D721Med (cell line): ENCODE data around the gene GNPTG.

ENCODE experiments used
- DNase-seq: peaks from one replicate; pipeline ENCODE4 v3.0.0; 2011; ENCODE audit warnings: low spot score; ENCODE audit not compliant: insufficient read length
- FAIRE-seq: peaks from 2 replicates; lab custom pipeline; 2011; peaks lifted over from hg19 to GRCh38; lab: Jason Lieb, UNC
- CTCF ChIP-seq: IDR thresholded peaks from 2 replicates; pipeline ENCODE4 v1.5.1; 2012; ENCODE audit warnings: mild to moderate bottlenecking, control low read depth; ENCODE audit not compliant: insufficient read depth; ENCODE audit errors: missing control alignments

GNPTG gene

GRCh38 chr16:1393613-1394176 is 42.0 kb downstream of the GNPTG start:
- TF ChIP-seq CTCF: no peak
- FAIRE-seq: no peak
- no peak for DNase-seq

- TF ChIP-seq CTCF: no peak
- DNase-seq: no peak
- no peak for FAIRE-seq
Observed at GRCh38 chr16:1394367-1394951, 42.7 kb downstream of the GNPTG start.

- FAIRE-seq: no peak
- DNase-seq: no peak
- no peak for TF ChIP-seq CTCF
Observed at GRCh38 chr16:1395444-1396031, 43.8 kb downstream of the GNPTG start.

- no peak for TF ChIP-seq CTCF
- DNase-seq (no peak), FAIRE-seq (no peak)
Observed at GRCh38 chr16:1397779-1398178, 46.0 kb downstream of the GNPTG start.

GRCh38 chr16:1398351-1398750 is 46.6 kb downstream of the GNPTG start:
- DNase-seq (no peak), FAIRE-seq (no peak)
- TF ChIP-seq CTCF: no peak

GRCh38 chr16:1398826-1399581 is 47.3 kb downstream of the GNPTG start:
- DNase-seq: no peak
- no peak for TF ChIP-seq CTCF
- no peak for FAIRE-seq
